GM10266 (cell line): ENCODE data around the gene PPP1R37.

Experiments
- DNase-seq: peaks from one replicate; pipeline ENCODE4 v3.0.0; 2012; ENCODE audit errors: extremely low spot score
- TF ChIP-seq, protein P1 (sequence below): IDR thresholded peaks from 2 replicates; pipeline ENCODE4 v1.5.1; 2012; ENCODE audit warnings: mild to moderate bottlenecking, low read depth; ENCODE audit not compliant: control insufficient read depth, insufficient read depth; ENCODE audit errors: missing control alignments

Gene PPP1R37

DNA sequence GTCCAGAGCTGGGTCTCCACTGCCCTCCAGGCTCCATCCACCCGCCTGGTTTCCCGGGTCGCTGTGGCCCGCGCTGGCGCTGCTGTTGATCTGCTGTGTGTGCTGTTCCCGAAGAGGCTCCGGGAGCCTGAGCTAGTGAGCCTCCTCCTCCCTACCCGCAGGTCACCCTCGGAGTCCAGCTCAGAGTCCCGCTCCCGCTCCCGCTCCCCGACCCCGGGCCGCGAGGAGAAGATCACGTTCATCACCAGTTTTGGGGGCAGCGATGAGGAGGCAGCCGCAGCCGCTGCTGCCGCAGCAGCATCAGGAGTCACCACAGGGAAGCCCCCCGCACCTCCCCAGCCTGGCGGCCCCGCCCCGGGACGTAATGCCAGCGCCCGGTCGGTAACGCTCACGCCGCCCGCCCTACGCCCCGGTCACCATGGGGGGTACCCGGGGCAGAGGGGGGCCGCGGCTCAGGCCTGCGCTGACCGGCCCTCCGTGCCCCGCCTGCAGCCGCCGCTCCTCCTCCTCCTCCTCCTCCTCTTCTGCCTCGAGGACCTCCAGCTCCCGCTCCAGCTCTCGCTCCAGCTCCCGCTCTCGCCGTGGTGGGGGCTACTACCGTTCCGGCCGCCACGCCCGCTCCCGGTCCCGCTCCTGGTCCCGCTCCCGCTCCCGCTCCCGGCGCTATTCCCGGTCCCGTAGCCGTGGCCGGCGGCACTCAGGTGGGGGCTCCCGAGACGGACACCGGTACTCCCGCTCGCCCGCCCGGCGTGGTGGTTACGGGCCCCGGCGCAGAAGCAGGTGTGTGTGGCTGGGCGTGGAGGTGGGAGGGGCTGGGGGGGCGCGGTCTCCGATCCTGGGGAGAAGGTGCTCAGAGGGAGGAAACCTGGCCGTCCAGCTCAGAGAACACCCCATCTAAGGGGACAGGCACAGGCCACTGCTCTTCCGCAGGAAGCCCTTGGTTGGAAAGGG, 28.9 kb upstream of the PPP1R37 start:
- DNase-seq: no peak

DNA sequence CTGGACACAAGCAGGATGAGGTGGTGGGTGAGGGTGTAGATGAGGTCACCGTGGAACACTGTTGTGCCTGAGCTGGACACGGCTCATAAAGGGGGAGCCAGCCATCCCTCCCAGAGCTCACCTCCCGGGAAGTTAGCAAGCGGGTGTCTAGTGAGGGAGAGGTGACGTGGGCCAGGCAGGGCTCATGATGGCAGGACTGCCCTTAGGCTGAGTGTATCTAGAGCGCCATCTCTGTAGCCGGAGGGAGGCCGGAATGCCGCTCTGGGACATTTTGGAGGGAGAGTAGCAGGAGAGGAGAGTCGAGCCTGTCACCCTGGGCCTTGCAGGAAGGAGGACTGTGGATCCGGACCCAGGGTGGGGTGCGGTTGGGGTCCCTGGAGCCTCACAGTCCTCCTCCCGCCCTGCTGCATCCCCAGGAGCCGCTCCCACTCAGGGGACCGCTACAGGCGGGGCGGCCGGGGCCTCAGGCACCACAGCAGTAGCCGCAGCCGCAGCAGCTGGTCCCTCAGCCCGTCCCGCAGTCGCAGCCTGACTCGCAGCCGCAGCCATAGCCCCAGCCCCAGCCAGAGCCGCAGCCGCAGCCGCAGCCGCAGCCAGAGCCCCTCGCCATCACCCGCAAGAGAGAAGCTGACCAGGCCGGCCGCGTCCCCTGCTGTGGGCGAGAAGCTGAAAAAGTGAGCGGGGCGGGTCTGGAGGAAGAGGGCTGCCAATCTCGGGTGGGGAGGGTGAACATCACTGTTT, 25.9 kb upstream of the PPP1R37 start:
- TF ChIP-seq, protein P1, sequence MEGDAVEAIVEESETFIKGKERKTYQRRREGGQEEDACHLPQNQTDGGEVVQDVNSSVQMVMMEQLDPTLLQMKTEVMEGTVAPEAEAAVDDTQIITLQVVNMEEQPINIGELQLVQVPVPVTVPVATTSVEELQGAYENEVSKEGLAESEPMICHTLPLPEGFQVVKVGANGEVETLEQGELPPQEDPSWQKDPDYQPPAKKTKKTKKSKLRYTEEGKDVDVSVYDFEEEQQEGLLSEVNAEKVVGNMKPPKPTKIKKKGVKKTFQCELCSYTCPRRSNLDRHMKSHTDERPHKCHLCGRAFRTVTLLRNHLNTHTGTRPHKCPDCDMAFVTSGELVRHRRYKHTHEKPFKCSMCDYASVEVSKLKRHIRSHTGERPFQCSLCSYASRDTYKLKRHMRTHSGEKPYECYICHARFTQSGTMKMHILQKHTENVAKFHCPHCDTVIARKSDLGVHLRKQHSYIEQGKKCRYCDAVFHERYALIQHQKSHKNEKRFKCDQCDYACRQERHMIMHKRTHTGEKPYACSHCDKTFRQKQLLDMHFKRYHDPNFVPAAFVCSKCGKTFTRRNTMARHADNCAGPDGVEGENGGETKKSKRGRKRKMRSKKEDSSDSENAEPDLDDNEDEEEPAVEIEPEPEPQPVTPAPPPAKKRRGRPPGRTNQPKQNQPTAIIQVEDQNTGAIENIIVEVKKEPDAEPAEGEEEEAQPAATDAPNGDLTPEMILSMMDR: no peak
- DNase-seq: no peak

More for the DNA sequence above, 28.9 kb upstream of the PPP1R37 start:
- TF ChIP-seq, protein P1: no peak

DNA sequence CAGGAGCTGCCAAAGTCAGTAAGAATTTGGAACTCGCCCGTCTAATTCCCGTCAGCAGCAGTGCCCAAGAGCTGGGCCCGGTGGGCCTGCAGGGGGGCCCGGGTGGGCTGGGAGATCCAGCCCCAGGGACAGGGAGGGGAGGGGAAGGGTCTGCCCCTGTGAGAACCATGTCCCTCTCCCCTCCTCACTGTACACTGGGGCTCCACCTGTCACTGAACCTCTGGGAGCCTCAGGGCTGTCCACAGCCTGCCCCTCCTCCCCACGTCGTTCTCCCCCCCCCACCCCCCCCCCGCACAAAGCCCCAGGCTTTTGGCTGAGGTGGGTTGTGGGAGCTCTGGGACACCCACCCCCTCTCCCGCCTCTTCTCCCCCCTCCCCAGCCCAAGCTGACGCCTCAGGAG, 24.9 kb upstream of the PPP1R37 start:
- DNase-seq: no peak
- TF ChIP-seq, protein P1: no peak

DNA sequence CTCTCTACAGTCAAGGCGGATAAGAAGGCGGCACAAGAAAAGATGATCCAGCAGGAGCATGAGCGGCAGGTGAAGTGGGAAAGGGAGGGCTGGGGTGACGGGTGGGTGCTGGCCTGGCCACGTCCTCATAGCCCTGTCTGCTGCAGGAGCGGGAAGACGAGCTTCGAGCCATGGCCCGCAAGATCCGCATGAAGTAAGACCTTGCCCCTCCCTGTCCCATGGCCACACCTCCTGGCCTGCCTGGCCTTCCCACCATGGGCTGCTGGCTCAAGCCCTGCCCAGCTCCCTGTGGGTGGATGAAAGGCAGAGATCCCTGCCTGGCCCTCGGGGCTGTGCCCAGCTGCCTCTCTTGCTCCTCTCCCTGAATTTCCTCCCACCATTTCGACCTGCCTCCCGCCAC, 23.9 kb upstream of the PPP1R37 start:
- TF ChIP-seq, protein P1: no peak
- no peak for DNase-seq

DNA sequence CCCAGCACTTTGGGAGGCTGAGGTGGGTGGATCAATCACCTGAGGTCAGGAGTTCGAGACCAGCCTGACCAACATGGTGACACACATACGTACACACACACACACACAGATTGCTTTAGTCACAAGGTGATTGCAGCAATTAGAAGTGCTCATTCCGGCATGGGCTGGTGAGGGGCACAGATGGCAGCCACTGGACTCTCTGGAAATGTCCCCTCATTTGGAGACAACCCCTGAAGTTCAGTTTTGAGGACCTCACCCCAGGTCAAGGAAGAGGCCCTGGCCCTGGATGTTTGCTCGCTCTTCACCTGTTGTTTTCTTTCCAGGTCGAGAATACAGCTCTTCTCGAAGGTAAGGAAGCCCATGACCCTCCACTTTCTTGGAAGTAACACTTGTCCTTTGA, 22.8 kb upstream of the PPP1R37 start:
- DNase-seq: no peak
- TF ChIP-seq, protein P1: no peak

DNA sequence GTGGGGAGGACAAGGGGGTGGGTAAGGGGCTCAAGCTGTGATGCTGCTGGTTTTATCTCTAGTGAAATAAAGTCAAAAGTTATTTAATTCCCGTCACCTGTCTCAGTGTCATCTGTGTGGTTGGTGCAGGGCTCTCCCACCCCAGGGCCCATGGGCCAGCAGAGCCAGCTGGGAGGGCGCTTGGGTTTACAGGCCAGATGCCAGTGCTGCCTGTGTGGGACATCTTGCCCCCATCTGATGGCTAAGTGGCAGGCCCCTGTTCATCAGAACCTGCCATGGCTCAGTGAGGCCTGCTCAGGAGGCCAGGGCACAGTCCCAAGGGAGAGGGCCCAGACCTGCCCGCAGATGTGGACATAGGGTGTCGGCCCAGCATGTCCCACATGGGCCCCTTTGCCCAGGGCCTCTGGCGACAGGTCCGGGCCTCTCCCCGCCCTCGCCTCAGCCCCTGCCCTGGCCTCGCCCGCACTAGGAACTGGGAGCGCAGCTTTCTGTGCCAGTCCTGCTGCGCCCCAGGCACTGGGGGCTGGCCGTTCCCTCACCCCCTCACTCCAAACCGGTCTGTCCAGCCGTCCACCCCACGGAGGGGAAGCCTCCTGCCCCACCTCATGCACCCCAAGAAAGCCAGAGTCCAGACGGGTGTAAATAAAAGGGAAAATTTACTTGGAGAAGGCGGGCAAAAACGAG, 22.0 kb upstream of the PPP1R37 start:
- no peak for DNase-seq
- TF ChIP-seq, protein P1: no peak
